T-cell (primary cell): ENCODE results near the gene GHSR. TPM values are rescaled to one million over a fixed set of nuclear protein-coding genes. Genes with fewer than 3 reads are reported as not detected.

ENCODE experiments used
- ATAC-seq, 4 experiments: fragments of 200-7000 bp in 3 of 4; fragments of 150-1000 bp in 1 of 4; cut with Tn5 transposase; replicated peaks in 1 of 4; 1 replicate in 3 of 4; 2 replicates in 1 of 4; pipeline ENCODE4 v1.10.0; 2021; ENCODE audit warnings: moderate library complexity in 3 of 4, mild to moderate bottlenecking in 2 of 4, moderate number of reproducible peaks in 1 of 4
- CTCF ChIA-PET, 2 donors: fragments of 300-600 bp; sonication (Branson Sonifier 250); formaldehyde crosslinking; loops; one replicate each; lab custom pipeline; 2022; ENCODE audit warnings: antibody characterized with exemption in 2 of 2; lab: Charles Lee
- POLR2A ChIA-PET, 2 donors: fragments of 300-600 bp; sonication (Branson Sonifier 250); formaldehyde crosslinking; loops; one replicate each; lab custom pipeline; 2022; ENCODE audit warnings: antibody characterized with exemption in 2 of 2; lab: Charles Lee
- DNase-seq, 35 experiments: peaks; one replicate each; pipeline versions ENCODE4 v3.0.0 to v3.0.0-alpha.2; 2013 to 2023
- H3K27ac ChIP-seq: one replicate; pipeline ENCODE4 v1.5.1; 2013; ENCODE audit warnings: low read length
- H3K27me3 ChIP-seq, 2 experiments: replicated peaks in 1 of 2; 1 replicate in 1 of 2; 2 replicates in 1 of 2; pipeline versions ENCODE4 v1.6.1 to v1.7.0; 2013; ENCODE audit warnings: low read length in 1 of 2, mixed read lengths in 1 of 2; ENCODE audit not compliant: control insufficient read depth in 2 of 2, insufficient read depth in 2 of 2; ENCODE audit errors: extremely low read depth in 1 of 2
- H3K36me3 ChIP-seq, 2 donors: 1 replicate in 1 of 2; 2 replicates in 1 of 2; pipeline versions ENCODE4 v1.6.1 to v1.7.0; 2013; ENCODE audit warnings: low read length in 1 of 2; ENCODE audit not compliant: control insufficient read depth in 2 of 2, insufficient read depth in 1 of 2; ENCODE audit errors: extremely low read depth in 1 of 2
- H3K4me1 ChIP-seq, 2 experiments: 1 replicate in 1 of 2; 2 replicates in 1 of 2; pipeline versions ENCODE4 v1.6.1 to v1.7.0; 2013; ENCODE audit warnings: low read length in 2 of 2, mixed read lengths in 1 of 2; ENCODE audit not compliant: insufficient read depth in 2 of 2, control insufficient read depth in 1 of 2; ENCODE audit errors: extremely low read depth in 1 of 2
- H3K4me3 ChIP-seq, 2 donors: 1 replicate in 1 of 2; 2 replicates in 1 of 2; pipeline versions ENCODE4 v1.5.1 to v1.7.0; 2013; ENCODE audit warnings: mild to moderate bottlenecking in 2 of 2, low read length in 1 of 2, moderate library complexity in 1 of 2; ENCODE audit not compliant: control insufficient read depth in 1 of 2; ENCODE audit errors: extremely low read depth in 1 of 2
- H3K9me3 ChIP-seq: 2 replicates; pipeline ENCODE4 v1.7.0; 2013
- H3K27ac Mint-ChIP-seq, 2 donors: one replicate each; pipeline ENCODE4 v1.8.0; 2020 to 2021; ENCODE audit warnings: mild to moderate bottlenecking in 2 of 2, mixed read lengths in 2 of 2
- H3K27me3 Mint-ChIP-seq, 2 donors: one replicate each; pipeline ENCODE4 v1.8.0; 2021 to 2022; ENCODE audit warnings: mixed read lengths in 2 of 2
- H3K36me3 Mint-ChIP-seq: one replicate; pipeline ENCODE4 v1.8.0; 2021; ENCODE audit warnings: mixed read lengths
- H3K4me1 Mint-ChIP-seq, 3 donors: one replicate each; pipeline ENCODE4 v1.8.0; 2020 to 2022; ENCODE audit warnings: mixed read lengths in 3 of 3, mild to moderate bottlenecking in 1 of 3
- H3K4me3 Mint-ChIP-seq, 3 donors: one replicate each; pipeline ENCODE4 v1.8.0; 2020 to 2022; ENCODE audit warnings: mild to moderate bottlenecking in 3 of 3, mixed read lengths in 3 of 3, moderate library complexity in 3 of 3
- H3K9me3 Mint-ChIP-seq, 3 donors: one replicate each; pipeline ENCODE4 v1.8.0; 2020 to 2022; ENCODE audit warnings: mixed read lengths in 3 of 3
- WGBS: methylation state at CpG from one replicate; pipeline ENCODE4 v1.1.5; 2013; ENCODE audit warnings: missing lambda C conversion rate; ENCODE audit not compliant: insufficient coverage; 5-methylcytosine and 5-hydroxymethylcytosine counted together
- total RNA-seq, 35 experiments: library from RNA in 6 of 35; stranded (reverse) in 6 of 35; fragments of 120-200 nt in 1 of 35; gene quantifications; one replicate each; pipeline versions ENCODE4 v1.2.1 to v1.2.4 and lab custom pipeline; 2013 to 2026

GHSR gene
- total RNA-seq, 5 donors from 2014 or later (not counting 1 experiment from before 2014, with no cell fraction given): not detected

- no peak for ATAC-seq
- Mint-ChIP-seq H3K4me1 (peaks cover 31 to 33% (median 32%) of the 10 kb centered on the region in 3 donors), H3K4me3 (no peak overlapping the region), H3K27ac (no peak overlapping the region), H3K27me3 (peaks cover 68 to 82% of the 10 kb centered on the region in 2 donors), H3K36me3 (no peaks in the 10 kb centered on the region), H3K9me3 (no peaks in the 10 kb centered on the region)
- Histone ChIP-seq H3K27me3 (peaks cover 22 to 30% of the 10 kb centered on the region in 2 experiments), H3K36me3 (no peaks in the 10 kb centered on the region), H3K9me3 (no peaks in the 10 kb centered on the region), H3K27ac (no peak overlapping the region), H3K4me3 (no peak overlapping the region), H3K4me1 (peaks cover 3 to 25% of the 10 kb centered on the region in 2 experiments)
- ChIA-PET CTCF (no interaction called here), POLR2A (no interaction called here)
- DNase-seq: no peak
- 68% methylated on average over 4 of the region's 6 CpGs for WGBS
These were observed 3.4 kb downstream of the GHSR start for GRCh38 chr3:172444821-172445220.

- no peaks in the 10 kb centered on the region for H3K9me3 ChIP-seq
- ATAC-seq (no peak), DNase-seq (no peak)
- no peaks in the 10 kb centered on the region for H3K36me3 ChIP-seq
- no peaks in the 10 kb centered on the region for H3K36me3 Mint-ChIP-seq
- peaks cover 8 to 11% (median 10%) of the 10 kb centered on the region in 3 donors for H3K4me1 Mint-ChIP-seq
- H3K4me3 ChIP-seq: no peak overlapping the region
- H3K4me1 ChIP-seq: peaks cover 1 to 3% of the 10 kb centered on the region in 2 experiments
- POLR2A ChIA-PET: interaction anchor here in 1 of 2 donors (0.6 kb wide), 1 partner anchor 381 kb away, joined by 3 read pairs; no protein-coding TSS in a partner anchor
- H3K9me3 Mint-ChIP-seq: no peaks in the 10 kb centered on the region
- H3K4me3 Mint-ChIP-seq: no peak overlapping the region
- peaks cover 12 to 16% of the 10 kb centered on the region in 2 experiments for H3K27me3 ChIP-seq
- peaks cover 60 to 75% of the 10 kb centered on the region in 2 donors for H3K27me3 Mint-ChIP-seq
- CTCF ChIA-PET: no interaction called here
- H3K27ac Mint-ChIP-seq: no peak overlapping the region
- no CpG with 5 or more reads among the region's 1 CpG for WGBS
- H3K27ac ChIP-seq: no peak overlapping the region
These were observed 5.7 kb downstream of the GHSR start for GRCh38 chr3:172442606-172443005.

GRCh38 chr3:172441581-172441980 is 6.7 kb downstream of the GHSR start:
- ATAC-seq: no peak
- Histone ChIP-seq H3K27ac (no peak overlapping the region), H3K27me3 (peaks cover 8 to 11% of the 10 kb centered on the region in 2 experiments), H3K4me1 (no peaks in the 10 kb centered on the region), H3K4me3 (no peak overlapping the region), H3K36me3 (no peaks in the 10 kb centered on the region), H3K9me3 (no peaks in the 10 kb centered on the region)
- DNase-seq: no peak
- Mint-ChIP-seq H3K27ac (no peak overlapping the region), H3K4me3 (no peak overlapping the region), H3K4me1 (peaks cover 0 to 2% (median under 1%) of the 10 kb centered on the region in 3 donors), H3K27me3 (peaks cover 50 to 65% of the 10 kb centered on the region in 2 donors), H3K36me3 (no peaks in the 10 kb centered on the region), H3K9me3 (no peaks in the 10 kb centered on the region)
- ChIA-PET CTCF (interaction anchor here in 1 of 2 donors (1.0 kb wide), 1 partner anchor 17 kb away, joined by 4 read pairs; no protein-coding TSS in a partner anchor), POLR2A (interaction anchor here in 1 of 2 donors (0.6 kb wide), 1 partner anchor 18 kb away, joined by 3 read pairs; no protein-coding TSS in a partner anchor)
- WGBS: no CpG with 5 or more reads among the region's 5 CpGs

GRCh38 chr3:172438186-172438585 is 10.1 kb downstream of the GHSR start:
- Mint-ChIP-seq H3K9me3 (peaks cover 0 to 6% (median 4%) of the 10 kb centered on the region in 3 donors), H3K4me3 (no peak overlapping the region), H3K27me3 (peaks cover 37 to 47% of the 10 kb centered on the region in 2 donors), H3K27ac (no peak overlapping the region), H3K36me3 (no peaks in the 10 kb centered on the region), H3K4me1 (no peaks in the 10 kb centered on the region)
- ATAC-seq: no peak
- no peak for DNase-seq
- CTCF ChIA-PET: no interaction called here
- Histone ChIP-seq H3K27me3 (peaks cover 2 to 4% of the 10 kb centered on the region in 2 experiments), H3K36me3 (no peaks in the 10 kb centered on the region), H3K27ac (no peak overlapping the region), H3K9me3 (no peaks in the 10 kb centered on the region), H3K4me1 (no peaks in the 10 kb centered on the region), H3K4me3 (no peak overlapping the region)
- POLR2A ChIA-PET: no interaction called here
- WGBS: 25% methylated on average over 2 of the region's 4 CpGs

- Mint-ChIP-seq H3K36me3 (no peaks in the 10 kb centered on the region), H3K4me3 (no peak overlapping the region), H3K9me3 (peaks cover 2 to 6% (median 6%) of the 10 kb centered on the region in 3 donors), H3K27me3 (peaks cover 37 to 44% of the 10 kb centered on the region in 2 donors), H3K27ac (no peak overlapping the region), H3K4me1 (no peaks in the 10 kb centered on the region)
- Histone ChIP-seq H3K27me3 (peaks cover 2 to 4% of the 10 kb centered on the region in 2 experiments), H3K9me3 (no peaks in the 10 kb centered on the region), H3K36me3 (no peaks in the 10 kb centered on the region), H3K4me1 (no peaks in the 10 kb centered on the region), H3K4me3 (no peak overlapping the region), H3K27ac (no peak overlapping the region)
- ATAC-seq: no peak
- DNase-seq: no peak
- ChIA-PET CTCF (no interaction called here), POLR2A (no interaction called here)
These were observed 10.5 kb downstream of the GHSR start for GRCh38 chr3:172437713-172438112.

GRCh38 chr3:172415323-172415722 is 32.9 kb downstream of the GHSR start:
- no peaks in the 10 kb centered on the region for H3K9me3 ChIP-seq
- no peak overlapping the region for H3K27ac ChIP-seq
- H3K4me1 ChIP-seq: no peaks in the 10 kb centered on the region
- DNase-seq (no peak), ATAC-seq (no peak)
- peaks cover 28 to 39% of the 10 kb centered on the region in 2 donors for H3K27me3 Mint-ChIP-seq
- ChIA-PET CTCF (no interaction called here), POLR2A (no interaction called here)
- H3K27me3 ChIP-seq: peaks cover 0 to 9% of the 10 kb centered on the region in 2 experiments
- no peaks in the 10 kb centered on the region for H3K4me1 Mint-ChIP-seq
- H3K27ac Mint-ChIP-seq: no peak overlapping the region
- H3K4me3 Mint-ChIP-seq: no peak overlapping the region
- no peaks in the 10 kb centered on the region for H3K36me3 Mint-ChIP-seq
- H3K9me3 Mint-ChIP-seq: no peaks in the 10 kb centered on the region
- H3K4me3 ChIP-seq: no peak overlapping the region
- H3K36me3 ChIP-seq: no peaks in the 10 kb centered on the region
- 63% methylated on average over 2 of the region's 5 CpGs for WGBS
